Urothelium cell line (cell line): Measurements from ENCODE around the gene RAB6B.

ENCODE experiments used
- DNase-seq: peaks from one replicate; pipeline ENCODE4 v3.0.0; 2011; ENCODE audit warnings: low spot score, mixed read lengths
- FAIRE-seq: peaks from 2 replicates; lab custom pipeline; 2011; peaks lifted over from hg19 to GRCh38; lab: Jason Lieb, UNC

RAB6B gene

GRCh38 chr3:133860519-133860918 lies 35.2 kb downstream of the RAB6B start:
- FAIRE-seq, result no peak
- DNase-seq, result no peak

- DNase-seq (no peak), FAIRE-seq (no peak)
Observed at GRCh38 chr3:133859381-133860234, 36.1 kb downstream of the RAB6B start.

GRCh38 chr3:133857767-133858166 lies 37.9 kb downstream of the RAB6B start:
- DNase-seq, result no peak

GRCh38 chr3:133856316-133856715 lies 39.4 kb downstream of the RAB6B start:
- no peak for FAIRE-seq
- no peak for DNase-seq

More at GRCh38 chr3:133857767-133858166, 37.9 kb downstream of the RAB6B start:
- FAIRE-seq, result no peak

DNA sequence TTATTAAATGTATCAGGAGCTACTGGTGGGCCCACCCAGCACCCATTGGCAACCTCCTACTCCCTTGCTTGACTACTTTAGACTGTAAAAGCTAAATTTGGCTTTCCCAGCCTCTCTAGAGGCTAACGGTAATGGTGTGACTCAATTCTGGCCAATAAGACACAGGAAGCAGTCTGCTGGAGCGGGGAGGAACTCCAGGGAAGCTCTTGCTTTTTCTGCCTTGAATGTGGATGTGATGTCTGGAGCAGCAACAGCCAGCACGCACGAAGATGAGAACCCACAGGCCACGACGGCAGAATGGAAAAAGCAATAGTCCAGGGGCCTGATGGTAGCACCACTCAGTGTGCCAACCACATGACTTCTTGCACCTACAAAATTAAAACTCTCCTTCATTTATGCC lies 39.9 kb downstream of the RAB6B start:
- FAIRE-seq (no peak), DNase-seq (no peak)

DNA sequence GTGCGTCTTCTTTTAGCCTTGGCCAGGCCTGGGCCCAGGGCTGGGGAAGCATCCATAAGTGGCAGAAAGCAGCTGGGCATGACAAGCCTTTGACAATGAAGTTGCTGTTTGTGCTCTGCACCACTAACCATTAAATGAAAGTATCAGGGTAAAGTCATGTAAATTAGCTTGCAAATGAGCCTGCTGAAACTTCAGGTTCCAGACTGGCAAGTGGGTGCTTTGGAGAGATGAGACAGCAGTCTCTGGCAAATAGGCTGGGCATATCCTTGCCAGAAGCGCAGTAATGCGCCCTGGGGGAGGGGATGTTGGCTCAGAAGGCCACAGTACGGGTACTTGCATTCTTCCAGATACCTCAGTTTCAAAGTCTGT lies 40.7 kb downstream of the RAB6B start:
- FAIRE-seq (no peak), DNase-seq (no peak)

- DNase-seq, result no peak
- no peak for FAIRE-seq
Observed at GRCh38 chr3:133854264-133855001, 41.2 kb downstream of the RAB6B start.

GRCh38 chr3:133853925-133854227 lies 41.8 kb downstream of the RAB6B start:
- DNase-seq (no peak), FAIRE-seq (no peak)

DNA sequence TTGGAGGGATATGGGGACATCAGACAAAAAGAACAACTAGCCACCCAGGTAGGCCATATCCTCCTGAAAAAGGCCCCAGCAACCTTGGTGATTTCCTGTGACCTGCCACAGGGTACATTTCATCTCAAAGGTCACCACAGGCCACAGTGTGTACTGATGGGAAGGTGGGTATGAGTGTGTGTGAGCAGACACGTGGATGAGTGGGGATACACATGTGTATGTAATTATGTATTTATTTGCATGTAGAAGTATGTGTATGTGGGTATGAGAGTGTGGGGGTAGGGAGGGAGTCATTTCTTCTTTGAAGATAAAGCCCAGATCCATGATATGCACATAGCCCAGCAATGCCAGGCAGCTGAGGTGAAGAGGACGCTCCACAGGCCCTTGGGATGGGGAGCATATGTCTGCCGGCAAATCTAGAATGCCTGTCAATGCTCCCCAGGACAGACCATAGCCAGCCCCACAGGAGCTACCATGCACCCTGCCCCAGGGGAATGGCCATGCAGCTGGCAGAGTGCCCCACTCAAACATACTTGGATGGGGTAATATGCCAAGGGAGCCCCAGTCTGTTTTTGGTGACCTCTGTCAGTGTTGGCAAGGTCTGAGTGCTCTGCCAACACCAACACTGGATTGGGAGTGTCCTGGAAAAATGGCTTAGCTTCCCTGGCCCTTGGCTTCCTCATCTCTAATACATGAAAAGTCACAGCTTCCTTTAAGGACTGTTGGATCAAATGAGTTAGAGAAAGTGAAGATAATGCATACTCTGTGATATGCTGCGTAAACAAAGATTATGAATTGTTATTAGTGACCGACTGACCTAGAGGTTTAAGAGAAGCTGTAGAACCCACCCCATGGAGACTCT lies 42.4 kb downstream of the RAB6B start:
- FAIRE-seq (no peak), DNase-seq (no peak)

DNA sequence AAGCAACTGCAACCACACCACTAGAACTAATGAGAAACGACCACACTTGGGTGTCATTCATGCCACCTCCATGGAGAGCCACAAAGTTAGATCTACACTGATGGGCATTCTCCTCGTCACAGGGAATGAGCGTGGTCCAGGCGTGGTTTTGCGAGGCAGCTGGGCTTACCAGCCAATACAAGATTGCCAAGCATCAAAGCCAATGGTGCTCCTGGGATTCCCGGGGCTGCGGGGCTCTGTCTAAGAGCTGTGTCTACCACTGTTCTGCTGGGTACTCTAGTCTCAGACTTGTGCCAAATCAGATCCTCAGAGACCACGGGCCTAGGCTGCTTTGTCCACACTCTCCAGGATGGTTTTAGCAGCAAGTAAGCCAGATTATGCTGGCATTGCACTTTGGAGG lies 43.8 kb downstream of the RAB6B start:
- DNase-seq, result no peak
- FAIRE-seq, result no peak

DNA sequence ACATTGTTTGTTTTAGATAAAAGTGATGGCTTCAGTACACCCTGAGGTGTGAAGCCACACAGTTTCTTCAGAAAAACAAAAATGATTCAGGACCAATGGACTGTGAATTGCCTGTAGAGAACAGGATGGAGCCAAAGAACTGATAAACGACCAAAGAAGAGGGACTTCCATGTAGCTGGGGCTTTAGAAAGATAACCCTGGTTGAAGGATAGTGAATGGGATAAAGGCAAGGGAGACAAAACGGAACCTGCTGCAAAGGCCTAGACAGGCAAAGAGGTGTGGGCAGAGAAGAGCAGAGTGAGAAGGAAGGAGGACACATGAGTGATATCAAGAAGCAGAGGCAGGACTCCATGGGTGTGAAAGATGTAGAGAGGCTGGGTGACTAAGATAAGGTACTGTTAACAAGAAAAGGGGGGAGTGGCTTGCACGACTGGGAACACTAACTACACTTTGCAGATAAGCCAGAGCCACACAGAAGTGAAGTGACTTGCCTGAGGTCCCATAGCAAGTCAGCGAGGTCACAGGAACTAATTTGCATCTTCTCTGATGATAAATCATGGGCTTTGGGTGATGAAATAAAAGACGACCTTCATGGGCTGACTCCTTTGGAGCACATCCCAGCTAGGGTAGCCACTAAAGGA lies 44.3 kb downstream of the RAB6B start:
- FAIRE-seq (no peak), DNase-seq (no peak)

DNA sequence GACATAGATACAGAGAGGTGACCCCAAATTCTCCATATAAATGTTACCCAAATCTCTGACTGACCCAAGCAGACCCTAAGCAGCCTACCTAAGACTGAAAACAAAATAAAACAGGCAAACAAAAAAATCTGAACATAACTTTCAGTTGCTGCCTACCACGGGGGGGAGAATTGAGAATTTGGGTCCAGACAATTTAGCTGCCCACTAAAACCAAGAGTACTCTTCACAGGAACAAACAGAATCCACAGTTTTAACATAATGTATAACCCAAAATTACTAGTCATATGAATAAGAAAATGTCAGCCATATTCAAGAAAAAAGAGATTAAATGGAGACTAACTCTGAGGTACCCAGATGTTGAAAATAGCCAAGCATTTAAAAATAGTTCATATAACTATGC lies 45.6 kb downstream of the RAB6B start:
- DNase-seq, result no peak
- no peak for FAIRE-seq

DNA sequence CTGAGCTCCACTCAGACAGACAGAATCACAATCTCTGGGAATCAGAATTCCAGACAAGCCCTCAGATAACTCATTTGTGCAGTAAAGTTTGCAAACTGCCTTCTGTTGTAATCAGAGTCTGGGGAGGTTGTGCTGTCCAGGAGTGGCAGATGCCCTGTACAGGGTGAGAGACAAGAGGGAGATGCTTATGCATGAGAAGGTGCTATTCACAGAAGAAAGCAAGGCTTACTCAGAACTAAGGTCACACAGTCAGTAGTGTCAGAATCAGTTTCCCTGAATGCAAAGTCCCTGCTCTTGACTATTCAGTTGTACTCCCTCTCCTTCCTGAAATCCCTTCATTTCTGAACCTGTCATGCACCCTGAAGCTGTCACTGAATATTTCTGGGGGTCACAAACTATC lies 46.3 kb downstream of the RAB6B start:
- DNase-seq (no peak), FAIRE-seq (no peak)

DNA sequence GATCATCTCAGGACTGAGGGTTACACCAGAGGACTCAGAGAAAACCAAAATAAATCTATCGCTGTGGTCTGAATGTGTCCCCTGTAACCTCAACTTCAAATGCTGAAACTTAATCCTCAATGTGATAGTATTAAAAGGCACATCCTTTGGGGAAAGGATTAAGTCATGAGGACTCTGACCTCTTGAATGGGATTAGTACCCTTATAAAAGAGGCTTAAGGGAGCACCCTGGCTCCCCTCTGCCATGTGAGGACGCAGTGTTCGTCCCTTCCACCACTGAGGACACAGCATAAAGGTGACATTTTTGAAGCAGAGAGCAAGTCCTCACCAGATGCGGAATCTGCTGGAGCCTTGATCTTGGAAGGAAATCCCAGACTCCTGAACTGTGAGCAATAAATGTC lies 50.6 kb downstream of the RAB6B start:
- no peak for FAIRE-seq
- DNase-seq, result no peak

DNA sequence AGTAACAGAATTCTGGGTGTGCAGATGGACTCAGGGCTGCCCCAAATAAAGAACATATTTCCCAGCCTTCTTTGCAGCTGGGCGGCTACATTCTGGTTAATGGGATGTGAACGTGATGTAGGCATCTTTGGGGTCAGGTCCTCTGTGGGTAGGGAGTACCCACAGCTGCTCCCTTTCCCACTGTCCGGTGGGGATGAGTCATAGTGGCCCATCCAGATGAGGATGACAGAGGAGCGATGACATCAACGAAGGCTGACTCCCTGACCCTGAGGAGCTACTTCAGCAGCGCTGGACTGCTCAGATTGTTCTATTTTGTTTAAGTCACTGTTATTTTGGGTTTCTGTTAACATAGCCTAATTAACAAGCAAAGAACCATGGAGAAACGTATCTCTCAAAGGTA lies 52.0 kb downstream of the RAB6B start:
- FAIRE-seq (no peak), DNase-seq (peak; percentile 26)

GRCh38 chr3:133842158-133842557 lies 53.5 kb downstream of the RAB6B start:
- FAIRE-seq, result no peak
- DNase-seq, result no peak

DNA sequence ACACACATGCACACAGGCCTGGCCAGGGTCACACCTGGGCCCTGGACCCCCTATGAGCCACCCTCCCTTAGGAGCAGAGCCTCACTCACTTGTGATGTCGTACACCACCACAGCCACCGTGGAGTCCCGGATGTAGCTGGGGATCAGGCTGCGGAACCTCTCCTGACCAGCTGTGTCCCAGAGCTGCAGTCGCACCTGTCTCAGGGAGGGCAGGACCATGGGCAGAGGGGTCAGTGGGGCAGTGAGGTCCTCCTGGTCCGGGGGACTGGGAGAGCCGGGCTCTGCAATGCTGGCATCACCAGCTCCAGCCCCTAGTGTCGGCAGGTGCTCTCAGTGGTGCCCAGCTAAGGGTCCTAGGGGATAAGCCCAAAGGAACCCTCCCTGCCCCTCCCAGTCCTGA lies 54.5 kb downstream of the RAB6B start:
- FAIRE-seq, result no peak
- DNase-seq, result no peak

DNA sequence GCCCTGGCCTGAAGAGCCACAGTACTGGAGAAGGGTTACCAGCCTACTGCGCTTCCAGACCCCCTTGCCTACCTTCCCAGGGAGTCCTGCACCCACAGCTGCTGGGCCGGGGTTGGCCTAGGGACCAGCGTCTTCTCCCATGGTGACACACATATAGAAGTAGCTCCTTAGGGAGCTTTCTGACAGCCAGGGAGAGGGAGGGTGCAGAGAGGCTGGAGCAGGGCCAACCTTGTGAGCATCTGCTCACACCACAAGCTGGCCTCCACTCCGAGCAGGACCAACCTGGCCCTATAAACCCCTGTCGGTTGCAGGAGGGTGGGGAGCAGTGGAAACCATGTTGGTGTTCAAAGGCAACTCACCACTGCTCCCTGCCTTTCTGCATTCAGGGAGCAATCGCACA lies 54.9 kb downstream of the RAB6B start:
- no peak for FAIRE-seq

GRCh38 chr3:133840055-133840737 lies 55.5 kb downstream of the RAB6B start:
- DNase-seq (no peak), FAIRE-seq (no peak)

More for the DNA sequence above, 54.9 kb downstream of the RAB6B start:
- no peak for DNase-seq
